Fibroblast of the aortic adventitia (primary cell): ENCODE measurements around the gene CDKN3. TPM values are rescaled to one million over a fixed set of nuclear protein-coding genes. Genes with fewer than 3 reads are reported as not detected.
"Not testable (repeated sequence)": the region's sequence is repeated elsewhere in the genome, so short reads cannot be mapped to it uniquely, and the experiment has no call there.

ENCODE experiments used
- DNase-seq: peaks from one replicate; pipeline ENCODE4 v3.0.0-alpha.2; 2010; ENCODE audit warnings: low read depth
- H3K4me3 ChIP-seq: 2 replicates; pipeline ENCODE4 v1.5.1; 2011; ENCODE audit warnings: low read depth, mild to moderate bottlenecking, control low read depth, low read length, moderate library complexity
- CTCF ChIP-seq: IDR thresholded peaks from 2 replicates; pipeline ENCODE4 v1.5.1; 2011; ENCODE audit warnings: mild to moderate bottlenecking, low read length, control low read depth, inconsistent platforms; ENCODE audit not compliant: insufficient read depth
- total RNA-seq: library from RNA; depleted of rRNA; stranded (reverse); fragments of >200 nt; gene quantifications from 2 replicates; pipeline ENCODE4 v1.2.3, GENCODE V29; 2012; ENCODE audit warnings: low replicate concordance

Gene CDKN3
- total RNA-seq, 1 donor: 33.4 TPM

GRCh38 chr14:54447231-54447692 lies 50.5 kb downstream of the CDKN3 start:
- H3K4me3 ChIP-seq: no peak overlapping the region
- TF ChIP-seq CTCF: no peak
- DNase-seq: peak; percentile 53

GRCh38 chr14:54450535-54450934 lies 53.7 kb downstream of the CDKN3 start:
- peak; percentile 66 for DNase-seq
- no peak for TF ChIP-seq CTCF
- no peak overlapping the region for H3K4me3 ChIP-seq

GRCh38 chr14:54451121-54451601 lies 54.4 kb downstream of the CDKN3 start:
- TF ChIP-seq CTCF: no peak
- no peak for DNase-seq
- no peak overlapping the region for H3K4me3 ChIP-seq

- H3K4me3 ChIP-seq: no peak overlapping the region
- DNase-seq: no peak
Observed at GRCh38 chr14:54451961-54452360, 55.2 kb downstream of the CDKN3 start.

GRCh38 chr14:54453252-54453651 lies 56.4 kb downstream of the CDKN3 start:
- TF ChIP-seq CTCF: no peak
- DNase-seq: no peak
- H3K4me3 ChIP-seq: no peak overlapping the region

More at GRCh38 chr14:54451961-54452360, 55.2 kb downstream of the CDKN3 start:
- no peak for TF ChIP-seq CTCF

- not testable (repeated sequence) for H3K4me3 ChIP-seq, DNase-seq
Observed at GRCh38 chr14:54453990-54454389, 57.2 kb downstream of the CDKN3 start.

GRCh38 chr14:54455363-54455762 lies 58.6 kb downstream of the CDKN3 start:
- DNase-seq: no peak
- TF ChIP-seq CTCF: no peak
- H3K4me3 ChIP-seq: no peak overlapping the region

- not testable (repeated sequence) for H3K4me3 ChIP-seq, DNase-seq
Observed at GRCh38 chr14:54456820-54457608, 60.2 kb downstream of the CDKN3 start.
